ENCODE measurements around the gene AADACL4. TPM values are rescaled to one million over a fixed set of nuclear protein-coding genes. Genes with fewer than 3 reads are reported as not detected.

The AADACL4 gene
- total and polyA plus RNA-seq, 2 experiments from 2014 or later = not detected

GRCh38 chr1:12630946-12631530 is 12.8 kb upstream of the AADACL4 start:
- H3K27ac ChIP-seq (ENCODE audit: low read depth) = no peak overlapping the region
- H3K4me2 ChIP-seq = no peak overlapping the region
- Mint-ChIP-seq H3K4me1 (peaks cover 25% of the 10 kb centered on the region), H3K4me3 (no peak overlapping the region), H3K36me3 (ENCODE audit: low read depth) (peaks cover 10% of the 10 kb centered on the region), H3K9me3 (peaks cover 34% of the 10 kb centered on the region), H3K27me3 (ENCODE audit: insufficient read depth, low read depth, poor library complexity) (peaks cover 10% of the 10 kb centered on the region), H3K27ac (no peak overlapping the region)
- no peaks in the 10 kb centered on the region for H3K79me2 ChIP-seq (replicated peaks; ENCODE audit: insufficient read depth)
- ATAC-seq = no peak
- no peaks in the 10 kb centered on the region for H4K20me1 ChIP-seq (replicated peaks; ENCODE audit: insufficient read depth)
- TF ChIP-seq EZH2phosphoT487 (IDR thresholded peaks at IDR 0.05; ENCODE audit: unreplicated experiment) = no peak
- TF ChIP-seq, protein P1, sequence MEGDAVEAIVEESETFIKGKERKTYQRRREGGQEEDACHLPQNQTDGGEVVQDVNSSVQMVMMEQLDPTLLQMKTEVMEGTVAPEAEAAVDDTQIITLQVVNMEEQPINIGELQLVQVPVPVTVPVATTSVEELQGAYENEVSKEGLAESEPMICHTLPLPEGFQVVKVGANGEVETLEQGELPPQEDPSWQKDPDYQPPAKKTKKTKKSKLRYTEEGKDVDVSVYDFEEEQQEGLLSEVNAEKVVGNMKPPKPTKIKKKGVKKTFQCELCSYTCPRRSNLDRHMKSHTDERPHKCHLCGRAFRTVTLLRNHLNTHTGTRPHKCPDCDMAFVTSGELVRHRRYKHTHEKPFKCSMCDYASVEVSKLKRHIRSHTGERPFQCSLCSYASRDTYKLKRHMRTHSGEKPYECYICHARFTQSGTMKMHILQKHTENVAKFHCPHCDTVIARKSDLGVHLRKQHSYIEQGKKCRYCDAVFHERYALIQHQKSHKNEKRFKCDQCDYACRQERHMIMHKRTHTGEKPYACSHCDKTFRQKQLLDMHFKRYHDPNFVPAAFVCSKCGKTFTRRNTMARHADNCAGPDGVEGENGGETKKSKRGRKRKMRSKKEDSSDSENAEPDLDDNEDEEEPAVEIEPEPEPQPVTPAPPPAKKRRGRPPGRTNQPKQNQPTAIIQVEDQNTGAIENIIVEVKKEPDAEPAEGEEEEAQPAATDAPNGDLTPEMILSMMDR (conservative IDR thresholded peaks at IDR 0.05; ENCODE audit: low read depth in 2 of 2) = no peak
- no peak for TF ChIP-seq REST (IDR thresholded peaks at IDR 0.05; ENCODE audit: unreplicated experiment)
- no peak for TF ChIP-seq STAT1 (IDR thresholded peaks at IDR 0.05; ENCODE audit: unreplicated experiment)
- no peak for TF ChIP-seq POLR2AphosphoS5 (IDR thresholded peaks at IDR 0.05; ENCODE audit: low read depth)
- no peak for TF ChIP-seq ZNF331 (CRISPR knock-in tag; IDR thresholded peaks at IDR 0.05; ENCODE audit: low read depth)
- no peak for TF ChIP-seq NANOG (IDR thresholded peaks at IDR 0.05; ENCODE audit: borderline replicate concordance)
- no peak for TF ChIP-seq JUNB (IDR thresholded peaks at IDR 0.05; ENCODE audit: unreplicated experiment)
- TF ChIP-seq ZNF462 (CRISPR knock-in tag; IDR thresholded peaks at IDR 0.05) = no peak
- no peak for TF ChIP-seq CREB1 (CRISPR knock-in tag; IDR thresholded peaks at IDR 0.05; ENCODE audit: low read depth)
- H2AFZ ChIP-seq = no peak overlapping the region
- peaks cover 15% of the 10 kb centered on the region; the same call in 1 of the 2 replicates for H3F3A ChIP-seq (replicated peaks; ENCODE audit: low read depth)
- H3K9me2 ChIP-seq (ENCODE audit: insufficient read depth) = no peaks in the 10 kb centered on the region
- H3K36me3 ChIP-seq (ENCODE audit: insufficient read depth) = no peaks in the 10 kb centered on the region
- DNase-seq (ENCODE audit: low spot score) = no peak
- H3K27me3 ChIP-seq (ENCODE audit: insufficient read depth) = no peaks in the 10 kb centered on the region
- peaks cover 33% of the 10 kb centered on the region for H3K4me1 ChIP-seq (ENCODE audit: insufficient read depth)
- H3K4me3 ChIP-seq = no peak overlapping the region

Measured in GM23338 (cell line).